Neural progenitor cell (in vitro differentiated cells): ENCODE measurements around the gene PA2G4.

ENCODE experiments used
- CTCF ChIP-seq: fragments of 200-600 bp; sonication (generic); IDR thresholded peaks from 2 replicates; pipeline ENCODE4 v1.5.1; 2017; ENCODE audit warnings: antibody characterized with exemption, mild to moderate bottlenecking
- EZH2 ChIP-seq: fragments of 200-600 bp; sonication (generic); IDR thresholded peaks from 2 replicates; pipeline ENCODE4 v1.6.1; 2017; ENCODE audit warnings: antibody characterized with exemption, mild to moderate bottlenecking, moderate library complexity
- EZH2phosphoT487 ChIP-seq: fragments of 200-600 bp; sonication (generic); IDR thresholded peaks from 2 replicates; pipeline ENCODE4 v1.6.1; 2017; ENCODE audit warnings: antibody characterized with exemption

- TF ChIP-seq CTCF (no peak), EZH2 (no peak), EZH2phosphoT487 (no peak)
Measured at GRCh38 chr12:56158029-56158925, 53.9 kb downstream of the PA2G4 start, which contains the start of gene MYL6.
